GM12878 (cell line): ENCODE measurements around the gene PAIP1. TPM values are rescaled to one million over a fixed set of nuclear protein-coding genes. Genes with fewer than 3 reads are reported as not detected.
A peak's percentile ranks its signal among the peaks of the same experiment; 100 is the strongest.

Source experiments
- E2F8 ChIP-seq: fragments of 450-650 bp; IDR thresholded peaks from 2 replicates; pipeline ENCODE4 v1.6.1; 2018; ENCODE audit warnings: mild to moderate bottlenecking, low read depth, moderate library complexity; ENCODE audit not compliant: partially characterized antibody
- EP300 ChIP-seq, 2 experiments: fragments of 150-350 bp in 1 of 2; IDR thresholded peaks; 2 replicates each; pipeline ENCODE4 v1.6.1; 2011 to 2012; ENCODE audit warnings: low read depth in 2 of 2, low read length in 2 of 2, borderline replicate concordance in 1 of 2, improper control_type of control experiment in 1 of 2, inconsistent platforms in 1 of 2; ENCODE audit not compliant: control insufficient read depth in 1 of 2
- ZNF687 ChIP-seq: fragments of 450-650 bp; IDR thresholded peaks from 2 replicates; pipeline ENCODE4 v1.6.1; 2017; ENCODE audit warnings: mild to moderate bottlenecking, moderate library complexity
- polyA plus RNA-seq, 11 experiments: library from polyadenylated mRNA; depleted of rRNA in 4 of 11; unstranded in 6 of 11; stranded (reverse) in 5 of 11; fragments of >200 nt; fragmentation: Nextera tagmentation in 4 of 11; fragmentation: Illumina TruSeq in 1 of 11; extraction: Ambion mirVana in 4 of 11; extraction: Trizol in 1 of 11; gene quantifications; 1 replicate in 1 of 11; 2 replicates in 10 of 11; pipeline versions ENCODE4 v1.2.1 to v1.2.3, GENCODE V29; 2011 to 2016; ENCODE audit warnings: inconsistent platforms in 2 of 11, missing spikeins in 2 of 11, low read depth in 1 of 11
- total RNA-seq, 4 experiments: library from RNA; depleted of rRNA in 3 of 4; stranded (reverse); fragments of >200 nt in 3 of 4; fragmentation: Illumina TruSeq in 1 of 4; extraction: Trizol in 1 of 4; gene quantifications; 2 replicates each; pipeline versions ENCODE4 v1.2.1 to v1.2.3, GENCODE V29; 2013 to 2021

PAIP1 gene
- total and polyA plus RNA-seq, 10 of the 15 experiments (the other 5 are each of a cell fraction or from before 2014, with no cell fraction given): 37.4 to 90.9 (median 57.0) TPM

- no peak for TF ChIP-seq E2F8
- TF ChIP-seq ZNF687: 0 out of 2 replicates have a peak, but pooled peaks have one; percentile 17
- TF ChIP-seq EP300 (IDR thresholded peaks at IDR 0.05; ENCODE audit: borderline replicate concordance in 1 of 2, control insufficient read depth in 1 of 2, low read depth in 2 of 2, low read length in 2 of 2): no peak
Observed at GRCh38 chr5:43515678-43516048, 41.2 kb downstream of the PAIP1 start (continued).
